GM10266 (cell line): ENCODE data around the gene CAMK1D.

Experiments
- DNase-seq: peaks from one replicate; pipeline ENCODE4 v3.0.0; 2012; ENCODE audit errors: extremely low spot score
- CTCF ChIP-seq: IDR thresholded peaks from 2 replicates; pipeline ENCODE4 v1.5.1; 2012; ENCODE audit warnings: mild to moderate bottlenecking, low read depth; ENCODE audit not compliant: control insufficient read depth, insufficient read depth; ENCODE audit errors: missing control alignments

The CAMK1D gene

DNA sequence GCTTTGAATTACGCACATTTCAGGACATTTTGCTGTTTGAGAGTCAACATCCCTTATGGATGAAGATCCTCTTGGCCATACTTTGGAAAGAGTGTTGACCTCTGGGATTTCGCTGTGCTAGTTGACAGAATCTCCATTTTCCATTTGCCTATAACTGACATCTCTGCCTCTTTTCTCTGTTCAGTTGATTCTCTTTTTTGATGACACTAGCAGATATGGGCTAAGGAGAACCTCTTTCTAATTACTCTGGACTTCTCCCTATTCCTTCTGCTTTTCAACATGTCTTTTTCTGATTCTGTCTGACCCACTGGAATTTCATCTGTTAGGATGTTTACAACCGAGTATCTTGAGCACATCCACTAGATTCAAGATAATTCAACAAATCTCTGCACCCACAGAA lies 311.5 kb downstream of the CAMK1D start:
- no peak for DNase-seq
- no peak for TF ChIP-seq CTCF

DNA sequence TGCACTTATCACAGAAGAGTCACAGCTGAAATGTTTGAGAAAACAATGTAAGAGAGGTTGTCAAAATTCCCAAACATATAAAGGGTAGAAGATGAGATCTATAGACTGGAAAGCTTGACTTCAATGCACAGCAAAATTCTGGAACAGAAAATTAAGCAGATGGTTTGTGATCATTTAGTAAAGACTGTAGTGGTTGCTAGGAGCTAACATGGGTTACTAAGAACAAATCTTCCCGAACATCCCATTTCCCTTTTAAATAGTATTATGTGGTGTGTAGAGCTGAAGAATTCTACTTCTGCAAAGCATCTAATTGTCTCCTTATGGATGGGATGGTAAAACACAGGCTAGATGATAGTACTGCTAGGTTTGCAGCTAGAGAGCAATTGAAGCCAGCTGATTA lies 312.3 kb downstream of the CAMK1D start:
- TF ChIP-seq CTCF: no peak

DNA sequence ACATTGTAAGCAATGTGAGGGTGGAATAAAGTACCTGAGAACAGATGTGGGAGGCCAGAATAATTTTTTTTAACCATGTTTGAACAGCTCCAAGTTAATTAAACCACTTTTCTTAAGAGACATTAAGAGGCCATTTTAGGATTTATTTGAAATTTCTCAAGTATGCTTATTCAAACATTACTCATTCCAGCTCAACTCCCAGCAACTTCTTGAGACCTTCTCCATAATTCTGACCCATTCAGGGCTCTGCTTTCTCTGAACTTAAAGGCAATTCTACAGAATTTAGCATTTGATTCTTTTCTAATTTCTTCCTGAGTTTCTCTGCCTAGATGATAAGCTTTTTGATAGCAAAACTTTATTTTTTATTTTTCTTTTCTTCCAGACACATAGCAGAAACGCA lies 314.5 kb downstream of the CAMK1D start:
- no peak for DNase-seq
- TF ChIP-seq CTCF: no peak

More for the DNA sequence above, 312.3 kb downstream of the CAMK1D start:
- no peak for DNase-seq

DNA sequence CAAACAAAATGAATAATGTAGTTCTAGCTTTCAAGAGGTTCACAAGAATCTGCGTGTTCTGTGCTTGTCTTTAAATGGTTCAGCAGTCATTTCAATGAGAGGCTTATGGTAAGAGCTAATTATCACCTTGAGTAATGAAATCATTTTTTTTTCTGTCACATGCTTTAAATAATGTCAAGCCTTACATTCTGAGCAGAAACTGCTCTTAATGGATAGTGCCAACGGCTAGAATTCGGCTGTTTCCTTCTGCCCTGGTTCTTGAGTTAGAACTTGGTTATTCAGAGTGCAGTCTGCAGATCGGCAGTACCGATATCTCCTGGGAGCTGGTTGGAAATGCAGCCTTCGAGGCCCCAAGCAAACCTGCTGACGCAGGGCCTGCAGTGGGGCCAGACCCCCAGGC lies 316.2 kb downstream of the CAMK1D start:
- TF ChIP-seq CTCF: no peak
- no peak for DNase-seq

- TF ChIP-seq CTCF: no peak
- no peak for DNase-seq
Measured at GRCh38 chr10:12667052-12667451, 317.7 kb downstream of the CAMK1D start.

- no peak for DNase-seq
Measured at GRCh38 chr10:12668634-12669033, 319.3 kb downstream of the CAMK1D start.

DNA sequence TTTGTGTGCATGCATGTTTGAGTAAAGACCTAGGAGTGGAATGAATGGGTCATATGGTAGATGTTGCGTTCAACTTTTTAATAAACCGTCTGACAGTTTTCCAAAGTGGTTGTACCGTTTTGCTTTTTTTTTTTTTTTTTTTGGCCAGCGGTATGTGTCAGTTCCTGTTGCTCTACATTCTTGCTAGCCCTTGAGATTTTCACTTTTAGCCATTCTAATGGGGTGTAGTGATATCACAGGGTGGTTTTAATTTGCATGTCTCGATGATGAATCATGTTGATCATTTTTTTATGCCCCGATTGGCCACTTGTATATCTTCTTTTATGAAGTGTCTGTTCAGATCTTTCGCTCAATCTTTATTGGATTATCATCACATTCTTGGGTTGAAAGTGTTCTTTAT lies 320.7 kb downstream of the CAMK1D start:
- no peak for TF ChIP-seq CTCF
- DNase-seq: no peak

More at GRCh38 chr10:12668634-12669033, 319.3 kb downstream of the CAMK1D start:
- no peak for TF ChIP-seq CTCF
